NCI-H345 (cell line): Measurements from ENCODE around the gene C14orf119.
A peak's percentile ranks its signal among the peaks of the same experiment; 100 is the strongest.

Source experiments
- DNase-seq: peaks from one replicate; lab custom pipeline; 2025; lab: John Stamatoyannopoulos, UW

Gene C14orf119

GRCh38 chr14:23109769-23110168 is 14.5 kb downstream of the C14orf119 start:
- DNase-seq, result no peak

- no peak for DNase-seq
These were observed 15.5 kb downstream of the C14orf119 start for GRCh38 chr14:23110579-23111365.

GRCh38 chr14:23112359-23113178 is 17.3 kb downstream of the C14orf119 start:
- no peak for DNase-seq

- no peak for DNase-seq
These were observed 18.3 kb downstream of the C14orf119 start for GRCh38 chr14:23113431-23114119.

- DNase-seq, result no peak
These were observed 18.8 kb downstream of the C14orf119 start for GRCh38 chr14:23114120-23114458.

GRCh38 chr14:23114669-23115038 is 19.3 kb downstream of the C14orf119 start:
- DNase-seq, result no peak

GRCh38 chr14:23115039-23115731 is 19.9 kb downstream of the C14orf119 start:
- no peak for DNase-seq

- no peak for DNase-seq
These were observed 20.6 kb downstream of the C14orf119 start for GRCh38 chr14:23115918-23116317.

GRCh38 chr14:23117371-23118020 is 22.2 kb downstream of the C14orf119 start:
- no peak for DNase-seq

GRCh38 chr14:23118506-23119362 is 23.4 kb downstream of the C14orf119 start, which contains the start of gene CEBPE:
CEBPE (minus strand) TSS chr14:23119255; CDS start chr14:23119091, 164 bp downstream.
- no peak for DNase-seq

- no peak for DNase-seq
These were observed 24.3 kb downstream of the C14orf119 start for GRCh38 chr14:23119363-23120327.

GRCh38 chr14:23120541-23121251 is 25.4 kb downstream of the C14orf119 start:
- peak; percentile 88 for DNase-seq

GRCh38 chr14:23121361-23121771 is 26.1 kb downstream of the C14orf119 start:
- no peak for DNase-seq

GRCh38 chr14:23122086-23122485 is 26.8 kb downstream of the C14orf119 start:
- DNase-seq, result no peak

- DNase-seq, result peak; percentile 41
These were observed 28.1 kb downstream of the C14orf119 start for GRCh38 chr14:23123419-23123818.

GRCh38 chr14:23124337-23124954 is 29.1 kb downstream of the C14orf119 start:
- no peak for DNase-seq

- DNase-seq, result no peak
These were observed 29.7 kb downstream of the C14orf119 start for GRCh38 chr14:23125011-23125410.

GRCh38 chr14:23125933-23126524 is 30.7 kb downstream of the C14orf119 start:
- no peak for DNase-seq
